Liver (tissue), 9 donors: ENCODE results near the gene APBB3. TPM values are rescaled to one million over a fixed set of nuclear protein-coding genes. Genes with fewer than 3 reads are reported as not detected.

ENCODE experiments used
- DNase-seq: peaks from one replicate; pipeline ENCODE4 v3.0.0-alpha.2; 2017; ENCODE audit warnings: low spot score
- H3K27ac ChIP-seq, 2 donors: one replicate each; pipeline ENCODE4 v1.7.0; 2013; ENCODE audit warnings: inconsistent platforms in 2 of 2, low read length in 2 of 2, control low read depth in 1 of 2, low read depth in 1 of 2, mild to moderate bottlenecking in 1 of 2
- H3K27me3 ChIP-seq, 4 donors: one replicate each; pipeline versions ENCODE4 v1.6.1 to v1.7.0; 2013; ENCODE audit warnings: low read length in 3 of 4, inconsistent platforms in 1 of 4, mild to moderate bottlenecking in 1 of 4, moderate library complexity in 1 of 4; ENCODE audit not compliant: control insufficient read depth in 4 of 4, insufficient read depth in 4 of 4
- H3K36me3 ChIP-seq, 4 donors: one replicate each; pipeline versions ENCODE4 v1.6.1 to v1.7.0; 2013; ENCODE audit warnings: low read length in 3 of 4, mild to moderate bottlenecking in 3 of 4, low read depth in 1 of 4, moderate library complexity in 1 of 4; ENCODE audit not compliant: control insufficient read depth in 4 of 4, insufficient read depth in 3 of 4
- H3K4me1 ChIP-seq, 4 donors: one replicate each; pipeline versions ENCODE4 v1.6.1 to v1.7.0; 2013; ENCODE audit warnings: low read length in 3 of 4, mild to moderate bottlenecking in 3 of 4, moderate library complexity in 1 of 4; ENCODE audit not compliant: control insufficient read depth in 4 of 4, insufficient read depth in 4 of 4
- H3K4me3 ChIP-seq, 3 donors: one replicate each; pipeline versions ENCODE4 v1.6.1 to v1.7.0; 2013; ENCODE audit warnings: low read length in 3 of 3, control low read depth in 1 of 3, low read depth in 1 of 3, mild to moderate bottlenecking in 1 of 3
- H3K9ac ChIP-seq, 2 donors: one replicate each; pipeline ENCODE4 v1.7.0; 2013; ENCODE audit warnings: low read length in 2 of 2, mild to moderate bottlenecking in 2 of 2, moderate library complexity in 2 of 2, control low read depth in 1 of 2, low read depth in 1 of 2
- H3K9me3 ChIP-seq, 4 donors: one replicate each; pipeline versions ENCODE4 v1.6.1 to v1.7.0; 2013; ENCODE audit warnings: low read length in 3 of 4; ENCODE audit not compliant: control insufficient read depth in 4 of 4
- EGR1 ChIP-seq, 2 donors: IDR thresholded peaks; 2 replicates each; pipeline ENCODE4 v1.6.1; 2016 to 2018; ENCODE audit warnings: antibody characterized with exemption in 2 of 2, low read depth in 2 of 2
- FOXA1 ChIP-seq: IDR thresholded peaks from 2 replicates; pipeline ENCODE4 v1.6.1; 2016; ENCODE audit warnings: antibody characterized with exemption
- FOXA2 ChIP-seq: IDR thresholded peaks from 2 replicates; pipeline ENCODE4 v1.6.1; 2016; ENCODE audit warnings: antibody characterized with exemption
- GABPA ChIP-seq, 2 donors: IDR thresholded peaks in 1 of 2; conservative IDR thresholded peaks in 1 of 2; 2 replicates each; pipeline ENCODE4 v1.6.1; 2016; ENCODE audit warnings: antibody characterized with exemption in 2 of 2, mild to moderate bottlenecking in 1 of 2, moderate library complexity in 1 of 2
- HNF4A ChIP-seq, 2 donors: conservative IDR thresholded peaks; 2 replicates each; pipeline ENCODE4 v1.6.1; 2016; ENCODE audit warnings: antibody characterized with exemption in 2 of 2, mild to moderate bottlenecking in 2 of 2
- HNF4G ChIP-seq: IDR thresholded peaks from 2 replicates; pipeline ENCODE4 v1.6.1; 2016; ENCODE audit warnings: antibody characterized with exemption
- JUND ChIP-seq, 2 donors: IDR thresholded peaks; 2 replicates each; pipeline ENCODE4 v1.6.1; 2016; ENCODE audit warnings: antibody characterized with exemption in 2 of 2
- NR2F2 ChIP-seq: IDR thresholded peaks from 2 replicates; pipeline ENCODE4 v1.6.1; 2016; ENCODE audit warnings: antibody characterized with exemption
- RAD21 ChIP-seq, 2 donors: IDR thresholded peaks; 2 replicates each; pipeline ENCODE4 v1.6.1; 2016; ENCODE audit warnings: antibody characterized with exemption in 2 of 2, mild to moderate bottlenecking in 2 of 2
- RXRA ChIP-seq, 2 donors: IDR thresholded peaks; 2 replicates each; pipeline ENCODE4 v1.6.1; 2017 to 2018; ENCODE audit warnings: antibody characterized with exemption in 2 of 2, mild to moderate bottlenecking in 1 of 2
- SP1 ChIP-seq: IDR thresholded peaks from 2 replicates; pipeline ENCODE4 v1.6.1; 2018; ENCODE audit warnings: antibody characterized with exemption, mild to moderate bottlenecking
- TAF1 ChIP-seq: conservative IDR thresholded peaks from 2 replicates; pipeline ENCODE4 v1.6.1; 2016; ENCODE audit warnings: antibody characterized with exemption, mild to moderate bottlenecking
- YY1 ChIP-seq: IDR thresholded peaks from 2 replicates; pipeline ENCODE4 v1.6.1; 2016; ENCODE audit warnings: antibody characterized with exemption, mild to moderate bottlenecking
- WGBS: extraction: QIAGEN DNeasy Blood & Tissue Kit; methylation state at CpG from one replicate; pipeline ENCODE4 v1.1.7; 2013; 5-methylcytosine and 5-hydroxymethylcytosine counted together
- polyA plus RNA-seq, 2 donors: library from polyadenylated mRNA; stranded (reverse) in 1 of 2; unstranded in 1 of 2; fragments of 200-250 nt in 1 of 2; fragments of >200 nt in 1 of 2; fragmentation: Nextera tagmentation in 1 of 2; extraction: Ambion mirVana in 1 of 2; gene quantifications; one replicate each; pipeline versions ENCODE4 v1.2.1 to v1.2.3, GENCODE V29; 2013 to 2015
- total RNA-seq, 2 donors: library from RNA; depleted of rRNA; stranded (reverse); fragments of >200 nt; gene quantifications; one replicate each; pipeline ENCODE4 v1.2.3, GENCODE V29; 2014
- TF ChIP-seq, protein P1 (sequence below): IDR thresholded peaks from 2 replicates; pipeline ENCODE4 v1.6.1; 2016; ENCODE audit warnings: antibody characterized with exemption, mild to moderate bottlenecking
- TF ChIP-seq, protein P2 (sequence below): fragments of 150-350 bp; IDR thresholded peaks from 2 replicates; pipeline ENCODE4 v1.5.1; 2017; ENCODE audit warnings: improper control_type of control experiment, low read depth, low read length; ENCODE audit not compliant: missing input control
- TF ChIP-seq, protein P3 (sequence below): IDR thresholded peaks from 2 replicates; pipeline ENCODE4 v1.6.1; 2016; ENCODE audit warnings: antibody characterized with exemption
- TF ChIP-seq, protein P4 (sequence below): IDR thresholded peaks from 2 replicates; pipeline ENCODE4 v1.6.1; 2016; ENCODE audit warnings: antibody characterized with exemption
- donor health status: healthy.
- donor health status: healthy.
- donor health status: healthy.
- donor health status: healthy.
- donor health status: healthy.

Gene APBB3
- total and polyA plus RNA-seq, 4 donors, result 4.6 to 40.5 (median 19.6) TPM

- TF ChIP-seq, protein P1, sequence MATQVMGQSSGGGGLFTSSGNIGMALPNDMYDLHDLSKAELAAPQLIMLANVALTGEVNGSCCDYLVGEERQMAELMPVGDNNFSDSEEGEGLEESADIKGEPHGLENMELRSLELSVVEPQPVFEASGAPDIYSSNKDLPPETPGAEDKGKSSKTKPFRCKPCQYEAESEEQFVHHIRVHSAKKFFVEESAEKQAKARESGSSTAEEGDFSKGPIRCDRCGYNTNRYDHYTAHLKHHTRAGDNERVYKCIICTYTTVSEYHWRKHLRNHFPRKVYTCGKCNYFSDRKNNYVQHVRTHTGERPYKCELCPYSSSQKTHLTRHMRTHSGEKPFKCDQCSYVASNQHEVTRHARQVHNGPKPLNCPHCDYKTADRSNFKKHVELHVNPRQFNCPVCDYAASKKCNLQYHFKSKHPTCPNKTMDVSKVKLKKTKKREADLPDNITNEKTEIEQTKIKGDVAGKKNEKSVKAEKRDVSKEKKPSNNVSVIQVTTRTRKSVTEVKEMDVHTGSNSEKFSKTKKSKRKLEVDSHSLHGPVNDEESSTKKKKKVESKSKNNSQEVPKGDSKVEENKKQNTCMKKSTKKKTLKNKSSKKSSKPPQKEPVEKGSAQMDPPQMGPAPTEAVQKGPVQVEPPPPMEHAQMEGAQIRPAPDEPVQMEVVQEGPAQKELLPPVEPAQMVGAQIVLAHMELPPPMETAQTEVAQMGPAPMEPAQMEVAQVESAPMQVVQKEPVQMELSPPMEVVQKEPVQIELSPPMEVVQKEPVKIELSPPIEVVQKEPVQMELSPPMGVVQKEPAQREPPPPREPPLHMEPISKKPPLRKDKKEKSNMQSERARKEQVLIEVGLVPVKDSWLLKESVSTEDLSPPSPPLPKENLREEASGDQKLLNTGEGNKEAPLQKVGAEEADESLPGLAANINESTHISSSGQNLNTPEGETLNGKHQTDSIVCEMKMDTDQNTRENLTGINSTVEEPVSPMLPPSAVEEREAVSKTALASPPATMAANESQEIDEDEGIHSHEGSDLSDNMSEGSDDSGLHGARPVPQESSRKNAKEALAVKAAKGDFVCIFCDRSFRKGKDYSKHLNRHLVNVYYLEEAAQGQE, result no peak
- no peak for TF ChIP-seq YY1
- no peak for TF ChIP-seq HNF4G
- no peak for TF ChIP-seq NR2F2
These were observed 24.2 kb downstream of the APBB3 start (continued) for GRCh38 chr5:140540227-140540626.

DNA sequence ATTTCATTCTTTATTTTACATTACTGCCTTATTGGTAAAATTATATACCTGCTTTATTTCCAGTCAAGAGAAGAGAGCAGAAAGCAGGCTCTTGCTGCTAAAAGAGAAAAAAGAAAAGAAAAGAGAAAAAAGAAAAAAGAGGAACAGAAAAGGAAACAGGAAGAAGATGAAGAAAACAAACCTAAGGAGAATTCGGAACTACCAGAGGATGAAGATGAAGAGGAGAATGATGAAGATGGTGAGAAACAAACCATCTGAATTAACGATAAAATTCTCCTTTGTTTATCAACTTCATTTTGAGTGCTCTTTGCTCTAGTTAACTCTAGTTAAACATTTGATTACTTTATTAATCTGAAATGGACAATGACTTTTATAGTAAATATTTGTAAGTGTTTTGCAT lies 40.4 kb downstream of the APBB3 start:
- H3K4me1 ChIP-seq, result no peaks in the 10 kb centered on the region
- H3K27ac ChIP-seq, result no peak overlapping the region
- no peaks in the 10 kb centered on the region for H3K9me3 ChIP-seq
- peaks cover 6 to 47% (median 34%) of the 10 kb centered on the region in 4 donors for H3K36me3 ChIP-seq
- 84% methylated on average over 2 of the region's 2 CpGs for WGBS
- H3K4me3 ChIP-seq, result no peak overlapping the region
- no peak overlapping the region for H3K9ac ChIP-seq
- no peaks in the 10 kb centered on the region for H3K27me3 ChIP-seq
- DNase-seq, result no peak
- TF ChIP-seq NR2F2, result no peak
- TF ChIP-seq, protein P1, result no peak
- TF ChIP-seq RXRA (IDR thresholded peaks at IDR 0.05), result no peak
- TF ChIP-seq HNF4A (conservative IDR thresholded peaks at IDR 0.05), result no peak
- TF ChIP-seq YY1, result no peak
- TF ChIP-seq, protein P2, sequence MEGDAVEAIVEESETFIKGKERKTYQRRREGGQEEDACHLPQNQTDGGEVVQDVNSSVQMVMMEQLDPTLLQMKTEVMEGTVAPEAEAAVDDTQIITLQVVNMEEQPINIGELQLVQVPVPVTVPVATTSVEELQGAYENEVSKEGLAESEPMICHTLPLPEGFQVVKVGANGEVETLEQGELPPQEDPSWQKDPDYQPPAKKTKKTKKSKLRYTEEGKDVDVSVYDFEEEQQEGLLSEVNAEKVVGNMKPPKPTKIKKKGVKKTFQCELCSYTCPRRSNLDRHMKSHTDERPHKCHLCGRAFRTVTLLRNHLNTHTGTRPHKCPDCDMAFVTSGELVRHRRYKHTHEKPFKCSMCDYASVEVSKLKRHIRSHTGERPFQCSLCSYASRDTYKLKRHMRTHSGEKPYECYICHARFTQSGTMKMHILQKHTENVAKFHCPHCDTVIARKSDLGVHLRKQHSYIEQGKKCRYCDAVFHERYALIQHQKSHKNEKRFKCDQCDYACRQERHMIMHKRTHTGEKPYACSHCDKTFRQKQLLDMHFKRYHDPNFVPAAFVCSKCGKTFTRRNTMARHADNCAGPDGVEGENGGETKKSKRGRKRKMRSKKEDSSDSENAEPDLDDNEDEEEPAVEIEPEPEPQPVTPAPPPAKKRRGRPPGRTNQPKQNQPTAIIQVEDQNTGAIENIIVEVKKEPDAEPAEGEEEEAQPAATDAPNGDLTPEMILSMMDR, result no peak
- TF ChIP-seq EGR1 (IDR thresholded peaks at IDR 0.05; ENCODE audit: low read depth in 2 of 2), result no peak
- TF ChIP-seq, protein P3, sequence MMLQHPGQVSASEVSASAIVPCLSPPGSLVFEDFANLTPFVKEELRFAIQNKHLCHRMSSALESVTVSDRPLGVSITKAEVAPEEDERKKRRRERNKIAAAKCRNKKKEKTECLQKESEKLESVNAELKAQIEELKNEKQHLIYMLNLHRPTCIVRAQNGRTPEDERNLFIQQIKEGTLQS, result no peak
- no peak for TF ChIP-seq RAD21 (IDR thresholded peaks at IDR 0.05)
- TF ChIP-seq HNF4G, result no peak
- no peak for TF ChIP-seq JUND (IDR thresholded peaks at IDR 0.05)
- TF ChIP-seq, protein P4, sequence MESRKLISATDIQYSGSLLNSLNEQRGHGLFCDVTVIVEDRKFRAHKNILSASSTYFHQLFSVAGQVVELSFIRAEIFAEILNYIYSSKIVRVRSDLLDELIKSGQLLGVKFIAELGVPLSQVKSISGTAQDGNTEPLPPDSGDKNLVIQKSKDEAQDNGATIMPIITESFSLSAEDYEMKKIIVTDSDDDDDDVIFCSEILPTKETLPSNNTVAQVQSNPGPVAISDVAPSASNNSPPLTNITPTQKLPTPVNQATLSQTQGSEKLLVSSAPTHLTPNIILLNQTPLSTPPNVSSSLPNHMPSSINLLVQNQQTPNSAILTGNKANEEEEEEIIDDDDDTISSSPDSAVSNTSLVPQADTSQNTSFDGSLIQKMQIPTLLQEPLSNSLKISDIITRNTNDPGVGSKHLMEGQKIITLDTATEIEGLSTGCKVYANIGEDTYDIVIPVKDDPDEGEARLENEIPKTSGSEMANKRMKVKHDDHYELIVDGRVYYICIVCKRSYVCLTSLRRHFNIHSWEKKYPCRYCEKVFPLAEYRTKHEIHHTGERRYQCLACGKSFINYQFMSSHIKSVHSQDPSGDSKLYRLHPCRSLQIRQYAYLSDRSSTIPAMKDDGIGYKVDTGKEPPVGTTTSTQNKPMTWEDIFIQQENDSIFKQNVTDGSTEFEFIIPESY, result no peak
- no peak for TF ChIP-seq GABPA (IDR thresholded peaks at IDR 0.05 in 1 of 2, conservative IDR thresholded peaks at IDR 0.05 in 1 of 2)
- TF ChIP-seq TAF1, result no peak
- TF ChIP-seq FOXA1, result no peak
- no peak for TF ChIP-seq FOXA2
- TF ChIP-seq SP1, result no peak
